Fibroblast of lung (primary cell): ENCODE results near the gene LIMK1. TPM values are rescaled to one million over a fixed set of nuclear protein-coding genes. Genes with fewer than 3 reads are reported as not detected.
A peak's percentile ranks its signal among the peaks of the same experiment; 100 is the strongest.

ENCODE experiments used
- DNase-seq, 2 donors: peaks; one replicate each; pipeline versions ENCODE4 v3.0.0 to v3.0.0-alpha.2; 2010; ENCODE audit warnings: low read depth in 2 of 2
- H2AFZ ChIP-seq: 2 replicates; pipeline ENCODE4 v1.5.1; 2012; ENCODE audit warnings: low read length, control low read depth, inconsistent platforms
- H3K27ac ChIP-seq: 2 replicates; pipeline ENCODE4 v1.5.1; 2011; ENCODE audit warnings: low read length, control low read depth; ENCODE audit not compliant: insufficient read depth
- H3K27me3 ChIP-seq: 2 replicates; pipeline ENCODE4 v1.5.1; 2011; ENCODE audit warnings: mild to moderate bottlenecking, low read length; ENCODE audit not compliant: control insufficient read depth, insufficient read depth
- H3K36me3 ChIP-seq: 2 replicates; pipeline ENCODE4 v1.5.1; 2011; ENCODE audit warnings: low read length; ENCODE audit not compliant: control insufficient read depth, insufficient read depth
- H3K4me1 ChIP-seq: 2 replicates; pipeline ENCODE4 v1.5.1; 2011; ENCODE audit warnings: low read length; ENCODE audit not compliant: control insufficient read depth, insufficient read depth; ENCODE audit errors: extremely low read depth
- H3K4me2 ChIP-seq: 2 replicates; pipeline ENCODE4 v1.5.1; 2011; ENCODE audit warnings: low read length, control low read depth; ENCODE audit not compliant: insufficient read depth; ENCODE audit errors: extremely low read depth
- H3K4me3 ChIP-seq, 4 experiments: fragments of 200-600 bp in 1 of 4; sonication (generic) in 1 of 4; replicated peaks in 1 of 4; 2 replicates each; pipeline ENCODE4 v1.5.1; 2011 to 2016; ENCODE audit warnings: low read length in 4 of 4, low read depth in 3 of 4, mild to moderate bottlenecking in 3 of 4, control low read depth in 2 of 4, inconsistent platforms in 1 of 4, mixed read lengths in 1 of 4; ENCODE audit not compliant: insufficient read depth in 1 of 4; ENCODE audit errors: control extremely low read depth in 1 of 4
- H3K79me2 ChIP-seq: 2 replicates; pipeline ENCODE4 v1.5.1; 2012; ENCODE audit warnings: mild to moderate bottlenecking, low read length, inconsistent platforms; ENCODE audit not compliant: control insufficient read depth, insufficient read depth
- H3K9ac ChIP-seq: 2 replicates; pipeline ENCODE4 v1.5.1; 2011; ENCODE audit warnings: mild to moderate bottlenecking, low read length, control low read depth; ENCODE audit not compliant: insufficient read depth
- H3K9me3 ChIP-seq: 2 replicates; pipeline ENCODE4 v1.5.1; 2012; ENCODE audit warnings: low read depth, low read length; ENCODE audit not compliant: control insufficient read depth, insufficient read depth
- H4K20me1 ChIP-seq: 2 replicates; pipeline ENCODE4 v1.5.1; 2011; ENCODE audit warnings: low read length; ENCODE audit not compliant: control insufficient read depth, insufficient read depth; ENCODE audit errors: extremely low read depth
- EZH2 ChIP-seq: IDR thresholded peaks from 2 replicates; pipeline ENCODE4 v1.5.1; 2012; ENCODE audit warnings: low read length, control low read depth, mild to moderate bottlenecking; ENCODE audit errors: missing control alignments
- polyA plus RNA-seq, 2 donors: library from polyadenylated mRNA; depleted of rRNA in 1 of 2; stranded (reverse) in 1 of 2; unstranded in 1 of 2; fragments of >200 nt; gene quantifications; 2 replicates each; pipeline ENCODE4 v1.2.1, GENCODE V29; 2011 to 2012; ENCODE audit warnings: missing spikeins in 1 of 2
- total RNA-seq: library from RNA; depleted of rRNA; stranded (reverse); fragments of >200 nt; gene quantifications from 2 replicates; pipeline ENCODE4 v1.2.1, GENCODE V29; 2014
- TF ChIP-seq, protein P1 (sequence below), 2 donors: IDR thresholded peaks in 1 of 2; conservative IDR thresholded peaks in 1 of 2; 1 replicate in 1 of 2; 2 replicates in 1 of 2; pipeline ENCODE4 v1.5.1; 2011 to 2012; ENCODE audit warnings: low read length in 2 of 2, control low read depth in 1 of 2, inconsistent platforms in 1 of 2, low read depth in 1 of 2, mild to moderate bottlenecking in 1 of 2

LIMK1 gene
- total and polyA plus RNA-seq, 2 donors (not counting 1 experiment from before 2014, with no cell fraction given): 22.5 TPM

DNA sequence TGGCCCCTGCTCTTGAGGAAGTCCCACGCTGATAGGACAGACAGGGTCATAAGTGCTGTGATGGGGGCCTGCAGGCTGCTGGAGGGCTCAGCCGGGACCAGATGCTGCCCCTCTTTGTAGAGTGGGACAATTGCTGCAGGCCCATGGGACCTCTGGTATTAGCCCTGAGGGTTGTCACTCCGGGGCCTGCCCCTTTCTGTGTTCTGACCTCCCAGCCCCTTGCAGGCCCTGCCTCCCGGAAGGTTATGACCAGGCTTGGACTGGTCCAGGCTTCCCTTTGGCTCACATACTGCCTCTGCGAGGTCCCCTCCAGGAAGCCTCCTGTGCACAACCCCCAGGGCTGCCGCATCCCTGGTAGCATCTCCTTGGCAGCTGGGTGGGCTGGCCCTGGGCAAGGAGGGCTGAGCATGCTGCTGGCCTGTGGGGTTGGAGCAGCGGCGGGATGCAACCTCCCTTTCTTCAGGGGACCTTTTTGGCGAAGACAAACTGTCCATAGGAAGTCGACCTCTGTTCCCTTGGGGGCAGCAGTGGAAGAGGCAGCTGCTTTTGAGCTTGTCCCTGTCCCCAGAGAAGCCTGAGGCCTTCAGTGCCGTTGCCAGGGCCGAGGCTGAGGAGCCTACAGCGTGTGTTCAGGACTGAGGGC is 8.8 kb downstream of the LIMK1 start:
- H4K20me1 ChIP-seq: no peaks in the 10 kb centered on the region
- H3K9ac ChIP-seq: peak overlapping the region; percentile 27
- DNase-seq: no peak
- H3K9me3 ChIP-seq: no peaks in the 10 kb centered on the region
- no peak overlapping the region for H3K4me3 ChIP-seq
- peak overlapping the region; percentile 82 for H3K27ac ChIP-seq
- TF ChIP-seq, protein P1, sequence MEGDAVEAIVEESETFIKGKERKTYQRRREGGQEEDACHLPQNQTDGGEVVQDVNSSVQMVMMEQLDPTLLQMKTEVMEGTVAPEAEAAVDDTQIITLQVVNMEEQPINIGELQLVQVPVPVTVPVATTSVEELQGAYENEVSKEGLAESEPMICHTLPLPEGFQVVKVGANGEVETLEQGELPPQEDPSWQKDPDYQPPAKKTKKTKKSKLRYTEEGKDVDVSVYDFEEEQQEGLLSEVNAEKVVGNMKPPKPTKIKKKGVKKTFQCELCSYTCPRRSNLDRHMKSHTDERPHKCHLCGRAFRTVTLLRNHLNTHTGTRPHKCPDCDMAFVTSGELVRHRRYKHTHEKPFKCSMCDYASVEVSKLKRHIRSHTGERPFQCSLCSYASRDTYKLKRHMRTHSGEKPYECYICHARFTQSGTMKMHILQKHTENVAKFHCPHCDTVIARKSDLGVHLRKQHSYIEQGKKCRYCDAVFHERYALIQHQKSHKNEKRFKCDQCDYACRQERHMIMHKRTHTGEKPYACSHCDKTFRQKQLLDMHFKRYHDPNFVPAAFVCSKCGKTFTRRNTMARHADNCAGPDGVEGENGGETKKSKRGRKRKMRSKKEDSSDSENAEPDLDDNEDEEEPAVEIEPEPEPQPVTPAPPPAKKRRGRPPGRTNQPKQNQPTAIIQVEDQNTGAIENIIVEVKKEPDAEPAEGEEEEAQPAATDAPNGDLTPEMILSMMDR (conservative IDR thresholded peaks at IDR 0.05 in 1 of 2, IDR thresholded peaks at IDR 0.05 in 1 of 2; ENCODE audit: low read depth in 1 of 2, low read length in 2 of 2): no peak
- TF ChIP-seq EZH2: no peak
- peaks cover 27% of the 10 kb centered on the region for H3K4me1 ChIP-seq
- H3K79me2 ChIP-seq: peaks cover 3% of the 10 kb centered on the region
- no peaks in the 10 kb centered on the region for H3K27me3 ChIP-seq
- H3K4me2 ChIP-seq: no peak overlapping the region
- H2AFZ ChIP-seq: peak overlapping the region; percentile 11
- H3K36me3 ChIP-seq: peaks cover 9% of the 10 kb centered on the region

DNA sequence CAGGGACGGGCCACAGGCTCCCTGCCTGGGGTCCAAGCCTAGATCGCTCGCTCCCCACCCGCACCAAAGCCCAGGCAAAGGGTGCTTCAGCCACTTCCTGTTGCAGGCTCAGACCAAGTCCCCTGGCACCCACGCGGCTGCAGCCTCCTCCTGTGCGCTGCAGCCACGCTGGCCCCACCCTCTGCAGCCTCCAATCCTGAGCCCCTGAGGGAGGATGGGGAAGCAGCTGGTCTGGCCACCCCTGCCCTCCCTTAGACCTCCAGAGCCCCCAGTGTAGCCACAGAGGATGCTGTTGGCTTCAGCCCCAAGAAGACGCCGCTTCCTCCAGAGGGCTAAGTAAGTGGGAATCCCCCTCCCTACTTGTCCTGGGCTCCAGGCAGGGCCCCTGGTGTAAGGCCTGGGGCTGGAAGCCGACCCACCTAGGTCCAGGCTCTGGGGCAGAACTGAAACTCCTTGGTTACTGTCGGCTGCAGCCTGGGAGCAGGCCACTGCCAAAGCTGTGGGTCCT is 9.4 kb downstream of the LIMK1 start:
- Histone ChIP-seq H3K4me3 (no peak overlapping the region), H2AFZ (no peak overlapping the region), H3K4me2 (no peak overlapping the region), H3K36me3 (peaks cover 11% of the 10 kb centered on the region), H3K4me1 (peaks cover 27% of the 10 kb centered on the region), H3K9ac (peak overlapping the region; percentile 27), H4K20me1 (no peaks in the 10 kb centered on the region), H3K79me2 (peaks cover 3% of the 10 kb centered on the region), H3K27me3 (no peaks in the 10 kb centered on the region), H3K9me3 (no peaks in the 10 kb centered on the region), H3K27ac (peak overlapping the region; percentile 82)
- DNase-seq: peak in 1 of 2 donors; percentile 59
- TF ChIP-seq, protein P1 (conservative IDR thresholded peaks at IDR 0.05 in 1 of 2, IDR thresholded peaks at IDR 0.05 in 1 of 2; ENCODE audit: low read depth in 1 of 2, low read length in 2 of 2): no peak
- no peak for TF ChIP-seq EZH2

DNA sequence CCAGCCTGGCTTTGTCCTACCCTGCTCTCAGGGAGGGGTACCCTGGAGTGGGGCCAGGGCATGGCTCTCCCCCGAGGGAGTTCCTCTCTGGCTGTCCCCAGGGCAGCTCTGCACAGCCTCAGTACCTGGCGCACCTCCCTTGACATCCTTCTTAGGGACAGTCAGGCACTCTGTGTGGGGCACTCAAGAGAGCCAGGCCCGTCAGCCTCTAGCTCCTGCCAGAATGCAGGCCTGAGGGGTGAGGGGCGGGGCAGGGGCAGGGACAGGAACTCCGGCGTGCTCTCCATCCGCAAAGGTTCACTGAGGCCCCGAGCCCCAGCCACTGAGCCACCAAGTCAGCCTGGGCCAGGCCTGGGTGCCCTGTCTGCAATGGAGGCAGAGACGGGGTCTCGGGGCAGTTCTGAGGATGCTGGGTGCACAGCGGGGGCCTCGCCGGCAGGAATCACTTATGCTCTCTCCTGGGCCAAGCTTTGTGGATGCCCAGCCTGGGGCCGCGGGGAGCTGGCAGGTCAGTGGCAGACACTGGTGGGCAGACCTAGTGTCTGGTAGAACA is 10.1 kb downstream of the LIMK1 start:
- no peak overlapping the region for H2AFZ ChIP-seq
- peak overlapping the region; percentile 59 for H3K4me2 ChIP-seq
- peaks cover 27% of the 10 kb centered on the region for H3K4me1 ChIP-seq
- no peaks in the 10 kb centered on the region for H3K9me3 ChIP-seq
- H3K36me3 ChIP-seq: peaks cover 11% of the 10 kb centered on the region
- no peak overlapping the region for H3K4me3 ChIP-seq
- TF ChIP-seq, protein P1 (conservative IDR thresholded peaks at IDR 0.05 in 1 of 2, IDR thresholded peaks at IDR 0.05 in 1 of 2; ENCODE audit: low read depth in 1 of 2, low read length in 2 of 2): no peak
- no peak for TF ChIP-seq EZH2
- H4K20me1 ChIP-seq: no peaks in the 10 kb centered on the region
- peaks cover 3% of the 10 kb centered on the region for H3K79me2 ChIP-seq
- peak overlapping the region; percentile 46 for H3K9ac ChIP-seq
- DNase-seq: no peak
- H3K27ac ChIP-seq: peak overlapping the region; percentile 82
- no peaks in the 10 kb centered on the region for H3K27me3 ChIP-seq
